Pulmonary artery endothelial cell (primary cell): ENCODE data around the gene SIAH2. TPM values are rescaled to one million over a fixed set of nuclear protein-coding genes. Genes with fewer than 3 reads are reported as not detected.

Source experiments
- total RNA-seq: library from RNA; depleted of rRNA; stranded (reverse); fragments of >200 nt; gene quantifications from 2 replicates; pipeline ENCODE4 v1.2.3, GENCODE V29; 2014

SIAH2 gene
- total RNA-seq, 1 donor from 2014 or later, result 20.5 TPM

Other genes with a start within 250 kb of the SIAH2 start
- 187 and 198 TPM in 2 replicates for gene SERP1, start 216.7 kb downstream of the SIAH2 start, total RNA-seq
- 219 and 267 TPM in 2 replicates for gene EIF2A, start 216.4 kb downstream of the SIAH2 start, total RNA-seq
- gene SELENOT, start 159.8 kb downstream of the SIAH2 start, total RNA-seq, result 291 and 391 TPM in 2 replicates
- gene ERICH6, start 59.2 kb downstream of the SIAH2 start, total RNA-seq, result not detected in 2 replicates
- not detected in 2 replicates for gene MINDY4B, start 142.3 kb upstream of the SIAH2 start, total RNA-seq
- gene CLRN1, start 209.6 kb upstream of the SIAH2 start, total RNA-seq, result not detected in 2 replicates